Measurements from ENCODE around the gene DERA.
"Not testable (repeated sequence)": the region's sequence is repeated elsewhere in the genome, so short reads cannot be mapped to it uniquely, and the experiment has no call there.

The DERA gene
- long read RNA-seq, donor 1, transcript DERA-201 (9 exons, 1,705 nt) = major isoform, 14 of 14 reads
- long read RNA-seq, donor 1, partial matches to known transcripts = 0 of 14 reads
- long read RNA-seq, donor 1, other reads (novel, unspliced or antisense) = 0 of 14 reads
- long read RNA-seq, donor 2, transcript DERA-201 (9 exons, 1,705 nt) = major isoform, 18 of 18 reads
- long read RNA-seq, donor 2, partial matches to known transcripts = 0 of 18 reads
- long read RNA-seq, donor 2, other reads (novel, unspliced or antisense) = 0 of 18 reads
- long read RNA-seq, donor 3, transcript DERA-201 (9 exons, 1,705 nt) = major isoform, 9 of 14 reads
- long read RNA-seq, donor 3, partial matches to known transcripts = 5 of 14 reads
- long read RNA-seq, donor 3, other reads (novel, unspliced or antisense) = 0 of 14 reads
- long read RNA-seq, donor 4, transcript DERA-201 (9 exons, 1,705 nt) = major isoform, 12 of 20 reads
- long read RNA-seq, donor 4, partial matches to known transcripts = 6 of 20 reads
- long read RNA-seq, donor 4, other reads (novel, unspliced or antisense) = 0 of 20 reads
- long read RNA-seq, donor 5, transcript DERA-201 (9 exons, 1,705 nt) = major isoform, 11 of 23 reads
- long read RNA-seq, donor 5, partial matches to known transcripts = 12 of 23 reads
- long read RNA-seq, donor 5, other reads (novel, unspliced or antisense) = 0 of 23 reads
- long read RNA-seq, donor 6, transcript DERA-201 (9 exons, 1,705 nt) = major isoform, 16 of 22 reads
- long read RNA-seq, donor 6, partial matches to known transcripts = 6 of 22 reads
- long read RNA-seq, donor 6, other reads (novel, unspliced or antisense) = 0 of 22 reads
- long read RNA-seq, donor 7, transcript DERA-201 (9 exons, 1,705 nt) = major isoform, 19 of 36 reads
- long read RNA-seq, donor 7, partial matches to known transcripts = 17 of 36 reads
- long read RNA-seq, donor 7, other reads (novel, unspliced or antisense) = 0 of 36 reads
- long read RNA-seq, donor 8, transcript DERA-201 (9 exons, 1,705 nt) = major isoform, 17 of 25 reads
- long read RNA-seq, donor 8, partial matches to known transcripts = 7 of 25 reads
- long read RNA-seq, donor 8, other reads (novel, unspliced or antisense) = 0 of 25 reads

- peak; percentile 96 for DNase-seq
These were observed at the start of gene DERA for GRCh38 chr12:15910864-15911721. DERA (plus strand) TSS chr12:15911332; CDS start chr12:15911384, 52 bp downstream.

- DNase-seq = no peak
These were observed 49.7 kb upstream of the DERA start for GRCh38 chr12:15861404-15861803.

- no peak for DNase-seq
These were observed 48.3 kb upstream of the DERA start for GRCh38 chr12:15862840-15863239.

- no peak for DNase-seq
These were observed 47.8 kb upstream of the DERA start for GRCh38 chr12:15863372-15863771.

- no peak for DNase-seq
These were observed 47.1 kb upstream of the DERA start for GRCh38 chr12:15863984-15864383.

- DNase-seq = no peak
These were observed 42.9 kb upstream of the DERA start for GRCh38 chr12:15868186-15868585.

GRCh38 chr12:15873556-15873955 is 37.6 kb upstream of the DERA start:
- DNase-seq = no peak

- not testable (repeated sequence) for DNase-seq
These were observed 36.5 kb upstream of the DERA start for GRCh38 chr12:15874556-15875145.

- DNase-seq = no peak
These were observed 35.3 kb upstream of the DERA start for GRCh38 chr12:15875863-15876262.

- DNase-seq = no peak
These were observed 31.7 kb upstream of the DERA start for GRCh38 chr12:15879413-15879812.

- no peak for DNase-seq
These were observed 30.4 kb upstream of the DERA start for GRCh38 chr12:15880721-15881120.

- DNase-seq = peak; percentile 98
These were observed 28.8 kb upstream of the DERA start, which contains the start of gene STRAP for GRCh38 chr12:15882118-15882971. STRAP (plus strand) TSS chr12:15882387; CDS start chr12:15882708, 321 bp downstream.

GRCh38 chr12:15883536-15883935 is 27.6 kb upstream of the DERA start:
- DNase-seq = peak; percentile 10

- DNase-seq = no peak
These were observed 24.6 kb upstream of the DERA start for GRCh38 chr12:15886372-15887042.

GRCh38 chr12:15887043-15887817 is 23.9 kb upstream of the DERA start:
- DNase-seq = no peak

GRCh38 chr12:15892645-15893259 is 18.4 kb upstream of the DERA start:
- no peak for DNase-seq

- no peak for DNase-seq
These were observed 17.9 kb upstream of the DERA start for GRCh38 chr12:15893260-15893659.

GRCh38 chr12:15896867-15897266 is 14.3 kb upstream of the DERA start:
- no peak for DNase-seq
